Liver (tissue), 9 donors: ENCODE measurements around the gene CAMLG. TPM values are rescaled to one million over a fixed set of nuclear protein-coding genes. Genes with fewer than 3 reads are reported as not detected.

Experiments used
- DNase-seq: peaks from one replicate; pipeline ENCODE4 v3.0.0-alpha.2; 2017; ENCODE audit warnings: low spot score
- H3K27ac ChIP-seq, 2 donors: one replicate each; pipeline ENCODE4 v1.7.0; 2013; ENCODE audit warnings: inconsistent platforms in 2 of 2, low read length in 2 of 2, control low read depth in 1 of 2, low read depth in 1 of 2, mild to moderate bottlenecking in 1 of 2
- H3K27me3 ChIP-seq, 4 donors: one replicate each; pipeline versions ENCODE4 v1.6.1 to v1.7.0; 2013; ENCODE audit warnings: low read length in 3 of 4, inconsistent platforms in 1 of 4, mild to moderate bottlenecking in 1 of 4, moderate library complexity in 1 of 4; ENCODE audit not compliant: control insufficient read depth in 4 of 4, insufficient read depth in 4 of 4
- H3K36me3 ChIP-seq, 4 donors: one replicate each; pipeline versions ENCODE4 v1.6.1 to v1.7.0; 2013; ENCODE audit warnings: low read length in 3 of 4, mild to moderate bottlenecking in 3 of 4, low read depth in 1 of 4, moderate library complexity in 1 of 4; ENCODE audit not compliant: control insufficient read depth in 4 of 4, insufficient read depth in 3 of 4
- H3K4me1 ChIP-seq, 4 donors: one replicate each; pipeline versions ENCODE4 v1.6.1 to v1.7.0; 2013; ENCODE audit warnings: low read length in 3 of 4, mild to moderate bottlenecking in 3 of 4, moderate library complexity in 1 of 4; ENCODE audit not compliant: control insufficient read depth in 4 of 4, insufficient read depth in 4 of 4
- H3K4me3 ChIP-seq, 3 donors: one replicate each; pipeline versions ENCODE4 v1.6.1 to v1.7.0; 2013; ENCODE audit warnings: low read length in 3 of 3, control low read depth in 1 of 3, low read depth in 1 of 3, mild to moderate bottlenecking in 1 of 3
- H3K9ac ChIP-seq, 2 donors: one replicate each; pipeline ENCODE4 v1.7.0; 2013; ENCODE audit warnings: low read length in 2 of 2, mild to moderate bottlenecking in 2 of 2, moderate library complexity in 2 of 2, control low read depth in 1 of 2, low read depth in 1 of 2
- H3K9me3 ChIP-seq, 4 donors: one replicate each; pipeline versions ENCODE4 v1.6.1 to v1.7.0; 2013; ENCODE audit warnings: low read length in 3 of 4; ENCODE audit not compliant: control insufficient read depth in 4 of 4
- ATF3 ChIP-seq: IDR thresholded peaks from 2 replicates; pipeline ENCODE4 v1.6.1; 2016; ENCODE audit warnings: antibody characterized with exemption
- CTCF ChIP-seq: fragments of 150-350 bp; IDR thresholded peaks from 2 replicates; pipeline ENCODE4 v1.5.1; 2017; ENCODE audit warnings: improper control_type of control experiment, low read depth, low read length; ENCODE audit not compliant: missing input control
- EGR1 ChIP-seq, 2 donors: IDR thresholded peaks; 2 replicates each; pipeline ENCODE4 v1.6.1; 2016 to 2018; ENCODE audit warnings: antibody characterized with exemption in 2 of 2, low read depth in 2 of 2
- FOXA1 ChIP-seq: IDR thresholded peaks from 2 replicates; pipeline ENCODE4 v1.6.1; 2016; ENCODE audit warnings: antibody characterized with exemption
- FOXA2 ChIP-seq: IDR thresholded peaks from 2 replicates; pipeline ENCODE4 v1.6.1; 2016; ENCODE audit warnings: antibody characterized with exemption
- GABPA ChIP-seq, 2 donors: IDR thresholded peaks in 1 of 2; conservative IDR thresholded peaks in 1 of 2; 2 replicates each; pipeline ENCODE4 v1.6.1; 2016; ENCODE audit warnings: antibody characterized with exemption in 2 of 2, mild to moderate bottlenecking in 1 of 2, moderate library complexity in 1 of 2
- HNF4A ChIP-seq, 2 donors: conservative IDR thresholded peaks; 2 replicates each; pipeline ENCODE4 v1.6.1; 2016; ENCODE audit warnings: antibody characterized with exemption in 2 of 2, mild to moderate bottlenecking in 2 of 2
- HNF4G ChIP-seq: IDR thresholded peaks from 2 replicates; pipeline ENCODE4 v1.6.1; 2016; ENCODE audit warnings: antibody characterized with exemption
- JUND ChIP-seq, 2 donors: IDR thresholded peaks; 2 replicates each; pipeline ENCODE4 v1.6.1; 2016; ENCODE audit warnings: antibody characterized with exemption in 2 of 2
- MAX ChIP-seq: IDR thresholded peaks from 2 replicates; pipeline ENCODE4 v1.6.1; 2016; ENCODE audit warnings: antibody characterized with exemption
- NR2F2 ChIP-seq: IDR thresholded peaks from 2 replicates; pipeline ENCODE4 v1.6.1; 2016; ENCODE audit warnings: antibody characterized with exemption
- RAD21 ChIP-seq, 2 donors: IDR thresholded peaks; 2 replicates each; pipeline ENCODE4 v1.6.1; 2016; ENCODE audit warnings: antibody characterized with exemption in 2 of 2, mild to moderate bottlenecking in 2 of 2
- REST ChIP-seq: IDR thresholded peaks from 2 replicates; pipeline ENCODE4 v1.6.1; 2016; ENCODE audit warnings: antibody characterized with exemption, mild to moderate bottlenecking
- RXRA ChIP-seq, 2 donors: IDR thresholded peaks; 2 replicates each; pipeline ENCODE4 v1.6.1; 2017 to 2018; ENCODE audit warnings: antibody characterized with exemption in 2 of 2, mild to moderate bottlenecking in 1 of 2
- SP1 ChIP-seq: IDR thresholded peaks from 2 replicates; pipeline ENCODE4 v1.6.1; 2018; ENCODE audit warnings: antibody characterized with exemption, mild to moderate bottlenecking
- TAF1 ChIP-seq: conservative IDR thresholded peaks from 2 replicates; pipeline ENCODE4 v1.6.1; 2016; ENCODE audit warnings: antibody characterized with exemption, mild to moderate bottlenecking
- YY1 ChIP-seq: IDR thresholded peaks from 2 replicates; pipeline ENCODE4 v1.6.1; 2016; ENCODE audit warnings: antibody characterized with exemption, mild to moderate bottlenecking
- ZBTB33 ChIP-seq: IDR thresholded peaks from 2 replicates; pipeline ENCODE4 v1.6.1; 2016; ENCODE audit warnings: antibody characterized with exemption
- WGBS: extraction: QIAGEN DNeasy Blood & Tissue Kit; methylation state at CpG from one replicate; pipeline ENCODE4 v1.1.7; 2013; 5-methylcytosine and 5-hydroxymethylcytosine counted together
- polyA plus RNA-seq, 2 donors: library from polyadenylated mRNA; stranded (reverse) in 1 of 2; unstranded in 1 of 2; fragments of 200-250 nt in 1 of 2; fragments of >200 nt in 1 of 2; fragmentation: Nextera tagmentation in 1 of 2; extraction: Ambion mirVana in 1 of 2; gene quantifications; one replicate each; pipeline versions ENCODE4 v1.2.1 to v1.2.3, GENCODE V29; 2013 to 2015
- total RNA-seq, 2 donors: library from RNA; depleted of rRNA; stranded (reverse); fragments of >200 nt; gene quantifications; one replicate each; pipeline ENCODE4 v1.2.3, GENCODE V29; 2014
- donor health status: healthy.
- donor health status: healthy.
- donor health status: healthy.
- donor health status: healthy.
- donor health status: healthy.

Gene CAMLG
- total and polyA plus RNA-seq, 4 donors = 5.2 to 17.0 (median 9.8) TPM

- no peak for DNase-seq
- H3K9ac ChIP-seq = no peak overlapping the region
- no peaks in the 10 kb centered on the region for H3K27me3 ChIP-seq
- peaks cover 10 to 45% (median 38%) of the 10 kb centered on the region in 4 donors for H3K36me3 ChIP-seq
- no peaks in the 10 kb centered on the region for H3K4me1 ChIP-seq
- H3K9me3 ChIP-seq = no peaks in the 10 kb centered on the region
- TF ChIP-seq FOXA2 (no peak), RXRA (IDR thresholded peaks at IDR 0.05) (no peak), EGR1 (IDR thresholded peaks at IDR 0.05; ENCODE audit: low read depth in 2 of 2) (no peak), TAF1 (no peak), ATF3 (no peak), NR2F2 (no peak)
- 96% methylated on average over 1 of the region's 1 CpG for WGBS
- H3K4me3 ChIP-seq = no peak overlapping the region
- H3K27ac ChIP-seq = no peak overlapping the region
These were observed 13.5 kb upstream of the CAMLG start for GRCh38 chr5:134724872-134725271.

GRCh38 chr5:134732819-134733218, 5.5 kb upstream of the CAMLG start:
- TF ChIP-seq RAD21 (IDR thresholded peaks at IDR 0.05) (no peak), YY1 (no peak), CTCF (no peak), JUND (IDR thresholded peaks at IDR 0.05) (no peak), FOXA1 (no peak), MAX (no peak), HNF4A (conservative IDR thresholded peaks at IDR 0.05) (no peak), REST (no peak), ATF3 (no peak), FOXA2 (no peak), SP1 (no peak), GABPA (IDR thresholded peaks at IDR 0.05 in 1 of 2, conservative IDR thresholded peaks at IDR 0.05 in 1 of 2) (no peak), ZBTB33 (no peak), NR2F2 (no peak), HNF4G (no peak), RXRA (IDR thresholded peaks at IDR 0.05) (no peak), EGR1 (IDR thresholded peaks at IDR 0.05; ENCODE audit: low read depth in 2 of 2) (no peak)
- no peaks in the 10 kb centered on the region for H3K36me3 ChIP-seq
- WGBS = 69% methylated on average over 3 of the region's 3 CpGs
- no peak overlapping the region for H3K4me3 ChIP-seq
- DNase-seq = no peak
- no peak overlapping the region for H3K27ac ChIP-seq
- H3K27me3 ChIP-seq = no peaks in the 10 kb centered on the region
- H3K9ac ChIP-seq = no peak overlapping the region
- no peaks in the 10 kb centered on the region for H3K9me3 ChIP-seq
- peaks cover 0 to 3% (median 0%) of the 10 kb centered on the region in 4 donors for H3K4me1 ChIP-seq
